Skeletal muscle tissue (tissue), 4 donors: ENCODE results near the gene MUSTN1. TPM values are rescaled to one million over a fixed set of nuclear protein-coding genes. Genes with fewer than 3 reads are reported as not detected.

Source experiments
- H3K27ac ChIP-seq: one replicate; pipeline ENCODE4 v1.7.0; 2013; ENCODE audit warnings: mild to moderate bottlenecking, low read depth, low read length, inconsistent platforms
- H3K27me3 ChIP-seq, 3 donors: one replicate each; pipeline ENCODE4 v1.7.0; 2013; ENCODE audit warnings: low read length in 3 of 3; ENCODE audit not compliant: control insufficient read depth in 3 of 3, insufficient read depth in 3 of 3
- H3K36me3 ChIP-seq, 3 donors: one replicate each; pipeline ENCODE4 v1.7.0; 2013; ENCODE audit warnings: low read length in 3 of 3; ENCODE audit not compliant: control insufficient read depth in 3 of 3, insufficient read depth in 3 of 3
- H3K4me1 ChIP-seq, 3 donors: one replicate each; pipeline ENCODE4 v1.7.0; 2013; ENCODE audit warnings: low read length in 3 of 3, mild to moderate bottlenecking in 3 of 3; ENCODE audit not compliant: control insufficient read depth in 3 of 3, insufficient read depth in 3 of 3
- H3K4me3 ChIP-seq, 3 donors: one replicate each; pipeline ENCODE4 v1.7.0; 2013; ENCODE audit warnings: low read length in 3 of 3
- H3K9ac ChIP-seq, 3 donors: one replicate each; pipeline ENCODE4 v1.7.0; 2013; ENCODE audit warnings: low read length in 3 of 3, mild to moderate bottlenecking in 3 of 3, moderate library complexity in 2 of 3, low read depth in 1 of 3
- H3K9me3 ChIP-seq, 3 donors: one replicate each; pipeline ENCODE4 v1.7.0; 2013; ENCODE audit warnings: low read length in 3 of 3; ENCODE audit not compliant: control insufficient read depth in 3 of 3
- total RNA-seq: library from RNA; depleted of rRNA; stranded (reverse); fragments of >200 nt; gene quantifications from one replicate; pipeline ENCODE4 v1.2.3, GENCODE V29; 2014
- donor health status: Osteomylitis.

Gene MUSTN1
- 35.5 TPM for total RNA-seq

DNA sequence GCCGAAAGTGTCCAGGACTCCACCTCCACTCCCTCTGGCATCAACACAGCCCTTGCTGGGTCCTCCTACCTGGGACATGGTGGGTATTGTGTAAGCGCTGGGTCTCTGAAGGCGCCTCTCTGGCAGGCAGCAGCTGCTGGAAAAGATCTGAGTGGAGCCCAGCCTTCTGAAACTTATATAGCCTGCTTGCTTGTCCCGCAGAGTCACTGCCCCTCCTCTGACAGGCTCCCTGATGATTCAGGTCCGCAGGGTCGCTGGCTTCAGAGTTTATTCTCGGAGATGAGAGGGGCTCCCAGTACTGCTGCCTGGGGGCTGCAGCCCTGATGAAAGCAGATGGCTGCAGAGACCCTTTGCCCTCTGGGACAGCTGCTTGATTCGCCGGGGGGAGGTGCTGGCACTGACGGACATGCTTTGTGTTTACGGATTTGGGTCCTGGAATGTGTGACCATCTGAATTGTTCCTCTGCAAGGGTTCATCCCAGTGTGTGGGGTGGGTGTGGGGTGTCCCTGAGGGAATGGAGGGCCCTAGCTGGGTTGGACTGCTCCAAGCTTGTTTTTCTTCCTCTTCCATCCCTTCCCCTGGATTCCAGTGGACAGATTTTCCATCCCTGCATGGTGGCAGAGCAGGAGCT, at the start of gene MUSTN1:
MUSTN1 (minus strand) TSS at position 149 of the 631 bp plus-strand sequence; CDS start at position 78, 71 bp downstream.
- Histone ChIP-seq H3K4me3 (peak within 1 kb of the TSS; percentile 78 to 96 (median 95)), H3K4me1 (peaks cover 76 to 96% (median 79%) of the 10 kb centered on the region in 3 donors), H3K9me3 (no peaks in the 10 kb centered on the region), H3K27me3 (no peaks in the 10 kb centered on the region), H3K36me3 (peaks cover 25 to 30% (median 29%) of the 10 kb centered on the region in 3 donors), H3K9ac (peak within 1 kb of the TSS; percentile 71 to 99 (median 88)), H3K27ac (peak within 1 kb of the TSS; percentile 95)

DNA sequence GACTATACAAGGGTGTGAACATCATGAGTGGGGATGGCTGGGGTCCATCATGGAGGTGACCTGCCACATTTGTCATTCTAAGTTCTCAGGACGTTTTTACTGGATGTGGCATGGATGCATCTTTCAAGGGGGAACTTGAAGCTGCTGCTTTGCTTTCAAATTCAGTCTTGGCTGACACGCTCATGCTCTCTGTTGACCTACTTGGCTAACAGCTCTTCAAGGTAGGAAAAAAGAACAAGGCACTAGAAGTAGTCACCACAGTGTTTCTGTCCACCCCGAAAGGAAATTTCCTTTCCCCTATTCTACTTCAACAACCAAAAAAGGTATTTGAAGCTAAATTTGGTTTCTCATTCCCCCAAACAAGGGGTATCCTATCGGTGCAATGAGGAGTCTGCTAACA, 47.6 kb upstream of the MUSTN1 start:
- Histone ChIP-seq H3K36me3 (peaks cover 0 to 13% (median 11%) of the 10 kb centered on the region in 3 donors), H3K27me3 (no peaks in the 10 kb centered on the region), H3K27ac (no peak overlapping the region), H3K4me1 (peaks cover 0 to 27% (median 8%) of the 10 kb centered on the region in 3 donors), H3K9me3 (no peaks in the 10 kb centered on the region), H3K9ac (no peak overlapping the region), H3K4me3 (no peak overlapping the region)

DNA sequence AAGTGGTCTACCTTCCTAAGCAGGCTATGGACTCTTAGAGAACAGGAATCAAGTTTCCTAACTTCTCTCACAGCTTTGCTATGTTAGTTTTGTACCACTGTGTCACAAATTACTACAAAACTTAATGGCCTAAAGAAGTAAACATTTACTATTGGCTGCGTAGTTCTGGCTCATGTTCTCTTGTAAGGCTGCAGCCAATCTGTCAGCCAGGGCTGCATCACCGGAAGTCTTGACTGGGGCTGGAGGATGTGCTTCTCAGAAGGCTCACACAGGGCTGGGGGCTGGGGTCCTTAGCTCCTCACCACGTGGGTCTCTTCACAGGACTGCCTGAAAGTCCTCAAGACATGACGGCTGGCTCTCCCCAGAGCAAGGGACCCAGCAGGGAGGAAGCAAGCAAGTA, 47.1 kb upstream of the MUSTN1 start:
- peaks cover 0 to 13% (median 10%) of the 10 kb centered on the region in 3 donors for H3K36me3 ChIP-seq
- H3K27ac ChIP-seq: no peak overlapping the region
- no peaks in the 10 kb centered on the region for H3K27me3 ChIP-seq
- no peak overlapping the region for H3K4me3 ChIP-seq
- H3K9ac ChIP-seq: no peak overlapping the region
- peaks cover 0 to 27% (median 8%) of the 10 kb centered on the region in 3 donors for H3K4me1 ChIP-seq
- no peaks in the 10 kb centered on the region for H3K9me3 ChIP-seq

DNA sequence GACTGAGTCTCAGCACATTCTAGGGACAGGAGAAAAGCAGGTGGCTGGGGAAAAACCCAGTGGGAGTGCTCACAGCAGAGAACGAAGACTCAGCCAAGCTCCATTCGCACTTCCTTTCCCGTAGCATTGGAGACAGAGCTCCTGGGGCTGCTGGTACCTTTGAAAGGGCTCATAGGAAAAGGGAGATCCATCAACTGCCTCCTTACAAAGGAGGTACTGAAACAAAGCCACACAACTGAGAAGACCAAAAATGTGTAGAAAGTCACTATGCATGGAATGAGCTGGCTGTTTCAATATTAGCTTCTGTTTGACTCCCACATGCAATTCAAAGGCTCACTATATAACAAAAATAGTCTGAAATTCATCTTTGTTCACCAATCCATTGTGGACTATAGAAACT, 45.7 kb upstream of the MUSTN1 start:
- Histone ChIP-seq H3K9me3 (no peaks in the 10 kb centered on the region), H3K27ac (no peak overlapping the region), H3K27me3 (no peaks in the 10 kb centered on the region), H3K4me3 (no peak overlapping the region), H3K36me3 (peaks cover 0 to 10% (median 8%) of the 10 kb centered on the region in 3 donors), H3K4me1 (peaks cover 0 to 23% (median 6%) of the 10 kb centered on the region in 3 donors), H3K9ac (no peak overlapping the region)

DNA sequence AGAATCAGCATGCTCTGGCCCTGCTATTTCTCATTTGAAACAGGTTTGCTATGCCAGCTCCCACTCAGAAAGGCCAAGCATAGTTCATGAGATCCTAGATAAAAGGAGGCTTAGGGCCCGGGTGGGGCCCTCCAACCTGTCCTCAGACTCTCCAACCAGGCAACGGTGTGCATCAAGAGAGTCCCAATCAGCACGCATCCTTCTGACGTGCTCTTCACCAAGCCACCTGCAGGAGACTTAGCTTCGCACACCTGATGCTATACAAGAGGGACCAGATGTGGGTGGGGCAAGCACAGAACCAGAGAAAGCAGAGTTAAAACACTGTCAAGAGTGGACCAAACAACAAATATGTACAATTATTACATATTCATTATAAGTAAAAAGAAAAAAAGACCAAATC, 45.2 kb upstream of the MUSTN1 start:
- Histone ChIP-seq H3K36me3 (peaks cover 0 to 8% (median 5%) of the 10 kb centered on the region in 3 donors), H3K27ac (no peak overlapping the region), H3K4me1 (peaks cover 0 to 23% (median 10%) of the 10 kb centered on the region in 3 donors), H3K9me3 (no peaks in the 10 kb centered on the region), H3K27me3 (no peaks in the 10 kb centered on the region), H3K4me3 (no peak overlapping the region), H3K9ac (no peak overlapping the region)

DNA sequence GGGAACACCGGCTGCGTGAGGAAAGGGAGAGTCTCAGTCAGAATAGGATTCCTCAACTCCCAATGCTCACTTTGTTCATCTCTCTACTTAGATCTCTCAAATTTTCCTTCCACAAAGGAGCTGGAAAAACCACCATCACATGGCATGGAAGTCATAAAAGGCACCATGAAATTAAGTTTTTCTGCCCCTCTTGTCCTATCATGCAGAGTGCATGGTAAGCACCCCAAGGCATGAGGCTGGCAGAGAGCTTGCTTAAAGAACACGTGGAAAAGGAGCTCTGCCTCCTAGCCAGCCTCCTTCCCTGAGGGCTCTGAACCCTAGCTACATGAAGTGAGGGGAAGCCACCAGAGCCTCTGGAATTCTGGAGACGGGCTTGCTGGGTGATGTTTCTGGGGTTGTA, 44.8 kb upstream of the MUSTN1 start:
- Histone ChIP-seq H3K27me3 (no peaks in the 10 kb centered on the region), H3K27ac (no peak overlapping the region), H3K4me3 (no peak overlapping the region), H3K9me3 (no peaks in the 10 kb centered on the region), H3K4me1 (peaks cover 0 to 23% (median 10%) of the 10 kb centered on the region in 3 donors), H3K9ac (no peak overlapping the region), H3K36me3 (peaks cover 0 to 8% (median 4%) of the 10 kb centered on the region in 3 donors)

DNA sequence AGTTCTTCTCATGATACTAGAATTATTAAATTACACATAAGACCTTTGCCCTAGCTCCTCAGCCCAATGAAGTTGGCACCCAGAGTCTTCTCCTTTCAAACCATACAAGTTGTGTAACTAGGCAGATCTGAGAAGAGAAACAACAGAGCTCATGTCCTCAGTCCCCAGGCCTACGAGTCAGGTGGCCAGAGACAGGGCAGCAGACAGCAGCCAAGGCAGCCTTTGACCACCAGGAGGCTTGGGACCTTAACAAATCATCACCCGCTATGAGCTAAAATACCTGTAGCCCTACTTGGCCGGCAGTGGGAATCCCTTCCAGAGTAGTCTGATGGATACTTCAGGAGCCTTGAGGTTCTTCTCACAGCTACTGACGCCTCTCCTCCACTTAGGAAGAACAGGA, 44.3 kb upstream of the MUSTN1 start:
- H3K36me3 ChIP-seq: peaks cover 0 to 8% (median 2%) of the 10 kb centered on the region in 3 donors
- H3K9me3 ChIP-seq: no peaks in the 10 kb centered on the region
- H3K27ac ChIP-seq: no peak overlapping the region
- peaks cover 0 to 23% (median 10%) of the 10 kb centered on the region in 3 donors for H3K4me1 ChIP-seq
- no peak overlapping the region for H3K4me3 ChIP-seq
- no peak overlapping the region for H3K9ac ChIP-seq
- no peaks in the 10 kb centered on the region for H3K27me3 ChIP-seq

DNA sequence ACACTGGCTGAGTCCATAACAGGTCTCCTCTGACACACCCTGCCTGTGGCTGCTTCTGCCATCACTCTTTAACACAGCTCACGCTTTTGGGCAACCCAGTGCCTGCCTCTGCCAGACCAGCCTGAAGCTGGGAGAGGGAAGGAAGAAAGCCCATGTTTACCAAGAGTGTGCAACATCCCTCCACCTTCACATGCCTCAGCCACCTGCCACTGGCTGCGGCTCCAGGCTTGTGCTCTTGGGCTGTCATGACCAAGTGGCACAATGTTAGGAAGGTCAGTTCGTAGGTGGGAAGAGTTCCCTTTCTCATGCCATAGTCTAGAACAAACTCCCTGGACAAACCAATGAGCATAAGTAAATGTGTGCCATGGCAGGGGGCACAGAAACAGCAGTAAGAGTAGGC, 42.3 kb upstream of the MUSTN1 start:
- Histone ChIP-seq H3K4me1 (peaks cover 0 to 16% (median 11%) of the 10 kb centered on the region in 3 donors), H3K27me3 (no peaks in the 10 kb centered on the region), H3K9ac (no peak overlapping the region), H3K27ac (no peak overlapping the region), H3K9me3 (no peaks in the 10 kb centered on the region), H3K4me3 (no peak overlapping the region), H3K36me3 (peaks cover 0 to 7% (median 2%) of the 10 kb centered on the region in 3 donors)

DNA sequence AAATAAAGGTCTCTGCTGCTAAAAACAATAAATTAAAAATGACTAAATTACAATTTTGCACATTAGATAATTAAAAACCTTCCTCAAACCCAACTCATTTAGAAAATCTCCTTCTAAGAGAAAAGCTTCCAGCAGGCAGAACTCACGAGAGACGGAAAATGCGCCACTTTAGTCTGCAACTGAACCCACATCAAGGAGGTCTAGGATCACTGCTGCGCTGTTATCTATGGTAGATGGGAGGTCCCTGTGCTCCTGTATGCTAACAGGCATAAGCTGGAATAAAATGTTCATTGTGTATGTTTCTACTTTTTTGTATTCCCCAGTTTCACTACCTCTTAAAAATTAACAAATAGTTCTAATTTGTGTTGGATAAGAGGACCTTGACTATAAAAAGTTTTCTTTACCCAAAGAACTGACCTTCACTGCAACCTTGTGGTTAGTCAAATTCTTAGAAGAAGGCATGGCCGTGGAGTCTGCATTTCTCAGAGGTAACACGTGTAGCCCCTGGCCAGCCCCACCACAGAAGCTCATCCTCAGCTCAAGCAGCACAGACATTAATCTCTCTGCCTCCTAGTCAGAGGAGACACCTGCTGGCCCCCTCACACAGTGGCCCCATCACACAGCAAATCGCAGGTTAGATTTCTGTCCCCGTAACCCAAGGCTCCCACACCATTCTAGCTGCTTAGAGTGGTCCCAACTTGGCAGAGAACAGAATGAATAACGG, 40.2 kb upstream of the MUSTN1 start:
- no peaks in the 10 kb centered on the region for H3K9me3 ChIP-seq
- H3K9ac ChIP-seq: peak overlapping the region in 1 of 3 donors; percentile 45
- no peak overlapping the region for H3K27ac ChIP-seq
- H3K36me3 ChIP-seq: peaks cover 0 to 8% (median 2%) of the 10 kb centered on the region in 3 donors
- no peaks in the 10 kb centered on the region for H3K27me3 ChIP-seq
- peaks cover 0 to 12% (median 11%) of the 10 kb centered on the region in 3 donors for H3K4me1 ChIP-seq
- no peak overlapping the region for H3K4me3 ChIP-seq

DNA sequence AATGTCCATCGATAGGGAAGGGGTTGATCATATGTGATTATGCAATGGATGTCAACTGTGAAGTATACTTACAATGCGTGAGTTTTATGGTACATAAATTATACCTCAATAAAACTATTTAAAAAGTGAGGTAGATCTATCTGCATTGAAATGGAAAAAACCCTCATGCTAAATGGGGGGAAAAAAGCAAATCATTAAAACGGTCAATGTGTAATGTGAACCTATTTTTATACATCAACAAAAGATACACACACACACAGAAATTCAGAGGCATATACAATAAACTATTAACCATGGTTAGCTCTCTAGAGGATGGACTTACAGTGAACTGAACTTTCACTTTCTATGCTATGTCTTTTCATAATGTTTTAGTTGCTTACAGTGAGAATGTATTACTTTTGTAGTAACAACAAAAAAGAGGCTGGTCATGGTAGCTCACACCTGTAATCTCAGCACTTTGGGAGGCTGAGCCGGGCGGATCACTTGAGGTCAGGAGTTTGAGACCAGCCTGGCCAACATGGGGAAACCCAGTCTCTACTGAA, 39.4 kb upstream of the MUSTN1 start:
- H3K27me3 ChIP-seq: no peaks in the 10 kb centered on the region
- no peak overlapping the region for H3K4me3 ChIP-seq
- no peak overlapping the region for H3K27ac ChIP-seq
- no peak overlapping the region for H3K9ac ChIP-seq
- H3K36me3 ChIP-seq: peaks cover 0 to 8% (median 2%) of the 10 kb centered on the region in 3 donors
- peaks cover 0 to 12% (median 11%) of the 10 kb centered on the region in 3 donors for H3K4me1 ChIP-seq
- H3K9me3 ChIP-seq: no peaks in the 10 kb centered on the region
